Stimulated activated CD8-positive, alpha-beta memory T cell treated with anti-CD3 and anti-CD28 coated beads, Interleukin-2, amount 100 ng/mL, for 48 hours (primary cell): ENCODE data around the gene TEX28.
A peak's percentile ranks its signal among the peaks of the same experiment; 100 is the strongest.
"Not testable (repeated sequence)": the region's sequence is repeated elsewhere in the genome, so short reads cannot be mapped to it uniquely, and the experiment has no call there.

ENCODE experiments used
- DNase-seq, 2 donors: peaks; one replicate each; pipeline ENCODE4 v3.0.0-alpha.2; 2020; ENCODE audit warnings: low read depth in 2 of 2

Gene TEX28

DNA sequence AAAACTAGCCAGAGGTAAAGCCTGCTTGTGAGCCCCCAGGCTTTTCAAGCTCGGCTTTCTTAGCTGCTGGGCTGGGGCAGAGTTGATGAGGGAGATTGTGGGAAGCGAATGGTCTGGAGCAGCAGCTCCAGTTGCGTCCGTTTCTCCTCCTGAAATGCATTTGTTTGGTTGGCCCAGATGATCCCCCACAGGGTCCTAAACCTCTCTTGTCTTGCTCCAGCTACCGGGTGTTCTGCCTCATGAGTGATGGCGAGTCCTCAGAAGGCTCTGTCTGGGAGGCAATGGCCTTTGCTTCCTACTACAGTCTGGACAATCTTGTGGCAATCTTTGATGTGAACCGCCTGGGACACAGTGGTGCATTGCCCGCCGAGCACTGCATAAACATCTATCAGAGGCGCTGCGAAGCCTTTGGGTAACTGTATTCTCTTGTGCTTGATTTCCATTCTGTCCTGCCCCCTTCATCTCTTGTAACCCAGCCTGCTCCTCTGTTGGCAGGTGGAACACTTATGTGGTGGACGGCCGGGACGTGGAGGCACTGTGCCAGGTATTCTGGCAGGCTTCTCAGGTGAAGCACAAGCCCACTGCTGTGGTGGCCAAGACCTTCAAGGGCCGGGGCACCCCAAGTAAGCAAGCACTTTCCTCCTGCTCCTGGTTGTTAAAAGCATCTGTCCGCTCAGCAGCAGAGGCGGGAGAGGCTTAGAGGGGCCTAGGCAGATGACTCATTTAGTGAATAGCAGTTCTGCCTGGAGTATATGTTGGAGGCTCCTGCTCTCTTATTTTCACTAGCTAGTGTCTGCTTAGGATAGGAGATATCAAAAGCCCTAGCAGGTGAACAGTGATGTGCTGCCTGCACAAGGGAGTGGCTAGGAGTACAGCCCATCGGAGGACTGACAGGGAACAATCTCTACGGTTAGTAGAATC is 16.0 kb upstream of the TEX28 start:
- DNase-seq, result no peak

DNA sequence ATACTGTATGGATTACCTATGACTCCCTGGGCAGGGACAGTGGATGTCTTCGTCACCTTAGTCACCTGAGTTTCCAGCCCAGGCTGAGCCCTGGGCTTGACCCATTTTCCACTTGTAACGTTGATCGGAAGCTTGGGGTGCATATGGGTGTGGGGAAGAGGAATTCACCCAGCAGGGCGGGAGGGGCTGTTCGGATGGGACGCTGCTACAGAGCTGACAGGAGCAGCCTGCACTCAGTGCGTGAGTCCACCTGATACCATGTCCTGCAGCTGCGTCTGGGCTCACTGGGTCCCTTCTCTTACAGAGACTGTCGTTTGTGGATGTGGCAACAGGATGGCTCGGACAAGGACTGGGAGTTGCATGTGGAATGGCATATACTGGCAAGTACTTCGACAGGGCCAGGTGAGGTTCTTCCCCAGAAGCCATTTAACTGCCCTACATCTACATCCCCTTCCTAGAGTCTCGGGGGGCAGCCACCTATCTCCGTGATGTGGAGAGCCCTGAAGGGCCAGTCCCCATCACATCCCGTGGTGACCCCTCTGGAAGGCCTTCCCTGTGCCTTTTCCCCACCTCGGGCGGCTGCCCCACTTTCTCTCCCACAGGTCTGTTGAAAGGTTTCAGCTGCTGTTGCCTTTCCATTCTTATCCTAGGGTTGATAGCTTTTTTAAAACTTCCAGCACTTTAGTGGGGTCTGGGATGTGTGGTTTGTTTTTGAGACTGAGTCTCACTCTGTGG is 14.3 kb upstream of the TEX28 start:
- no peak for DNase-seq

DNA sequence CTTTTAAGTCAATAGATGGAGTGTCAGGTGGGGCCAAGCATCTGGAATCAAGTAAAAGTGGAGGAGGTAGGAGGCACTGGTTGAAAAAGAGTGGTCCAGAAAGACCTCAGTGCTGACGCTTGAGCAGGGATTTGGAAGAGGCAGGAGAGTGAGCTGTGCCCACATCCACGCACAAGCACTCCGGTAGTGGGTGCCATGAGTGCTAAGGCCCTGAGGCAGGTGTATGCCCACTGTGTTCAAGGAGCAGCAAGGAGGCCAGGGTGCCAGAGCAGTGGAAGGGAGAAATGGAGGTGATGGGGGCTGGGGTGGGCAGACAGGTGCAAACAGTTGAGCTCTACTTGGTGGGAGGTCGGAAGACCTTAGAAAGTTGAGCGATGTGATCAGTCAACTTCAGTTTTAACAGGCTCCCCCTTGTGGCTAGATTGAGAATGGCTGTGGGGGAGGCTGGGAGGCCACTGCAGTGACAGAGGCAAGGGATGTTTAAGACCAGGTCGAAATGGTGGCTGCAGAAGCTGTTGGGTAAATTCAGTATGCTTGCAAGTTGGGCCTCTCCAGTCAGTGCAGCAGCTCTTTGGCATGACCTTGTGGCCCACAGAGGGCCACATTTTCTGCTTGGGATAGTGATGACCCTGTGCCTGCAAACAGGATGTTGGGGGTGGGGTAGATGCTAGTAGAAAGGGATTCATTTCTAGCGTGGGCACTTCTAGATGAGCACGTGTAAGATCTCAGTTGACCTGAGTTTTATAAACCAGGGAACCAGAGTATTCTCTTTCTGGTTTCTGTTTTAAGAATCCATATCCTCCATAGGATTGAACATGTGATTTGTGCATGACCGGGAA is 13.4 kb upstream of the TEX28 start:
- peak; percentile 64 to 67 for DNase-seq

DNA sequence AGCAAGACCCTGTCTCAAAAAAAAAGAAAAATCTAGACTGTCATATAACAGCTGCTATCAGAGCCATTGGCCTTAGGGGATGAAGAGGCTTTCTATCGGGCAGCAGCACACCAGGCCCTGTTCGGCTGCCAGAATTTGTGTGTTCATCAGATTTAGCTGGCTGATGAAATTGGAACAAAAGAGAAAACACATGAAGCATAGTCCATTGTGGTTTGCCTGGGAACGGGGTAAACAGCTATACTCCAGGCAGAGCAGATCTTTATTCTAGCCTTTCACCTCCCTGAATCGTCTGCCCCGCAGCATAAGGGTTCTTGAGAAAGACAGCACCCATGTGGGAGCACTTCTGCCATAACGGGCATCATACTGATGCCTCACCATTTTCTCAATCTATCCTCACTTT is 12.3 kb upstream of the TEX28 start:
- no peak for DNase-seq

DNA sequence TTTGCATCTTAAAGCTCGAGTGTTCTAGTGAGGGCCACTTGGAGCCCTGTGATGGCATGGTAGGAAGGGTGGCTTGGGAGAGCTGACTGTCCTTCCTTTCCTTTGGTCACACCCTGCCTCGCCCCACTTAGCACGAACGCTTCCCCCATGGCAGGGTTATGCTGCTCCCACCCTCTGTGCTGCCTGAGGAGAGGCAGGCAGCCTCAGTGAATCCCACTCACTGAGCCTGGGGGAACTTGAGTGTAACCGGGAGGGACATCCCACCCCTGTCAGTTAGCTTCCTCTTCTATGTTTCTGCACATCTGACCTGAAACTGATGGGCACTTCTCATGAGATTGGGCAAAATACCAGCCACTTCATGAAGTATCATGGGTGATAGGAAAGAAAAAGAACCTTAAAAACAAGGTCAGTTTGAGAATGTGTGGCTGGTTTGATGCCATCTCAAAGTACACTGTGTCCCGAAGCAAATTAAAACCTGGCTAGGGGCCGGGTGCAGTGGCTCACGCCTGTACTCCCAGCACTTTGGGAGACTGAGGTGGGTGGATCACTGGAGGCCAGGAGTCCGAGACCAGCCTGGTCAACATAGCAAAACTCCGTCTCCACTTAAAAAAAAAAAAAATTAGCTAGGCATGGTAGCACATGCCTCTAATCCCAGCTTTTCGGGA is 10.7 kb upstream of the TEX28 start:
- DNase-seq, result no peak

DNA sequence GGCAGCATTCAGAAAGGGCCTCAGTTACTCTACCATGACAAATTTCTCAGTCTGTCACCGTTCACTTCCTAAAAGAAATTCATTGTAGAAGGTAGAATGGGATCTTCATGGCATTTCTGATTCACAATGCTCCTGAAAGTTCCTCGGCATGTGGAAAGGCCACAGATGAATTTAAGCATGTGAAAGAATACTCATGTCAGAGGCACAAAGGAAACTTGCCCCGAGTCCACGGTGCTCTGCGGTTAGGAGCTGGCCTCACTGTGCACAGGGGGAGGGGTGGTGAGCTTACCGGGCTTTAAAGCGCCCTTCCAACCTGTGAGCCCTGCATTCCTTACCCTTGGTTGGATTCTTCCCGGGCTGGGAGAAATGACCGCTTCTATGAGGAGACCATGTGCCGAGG is 9.9 kb upstream of the TEX28 start:
- no peak for DNase-seq

DNA sequence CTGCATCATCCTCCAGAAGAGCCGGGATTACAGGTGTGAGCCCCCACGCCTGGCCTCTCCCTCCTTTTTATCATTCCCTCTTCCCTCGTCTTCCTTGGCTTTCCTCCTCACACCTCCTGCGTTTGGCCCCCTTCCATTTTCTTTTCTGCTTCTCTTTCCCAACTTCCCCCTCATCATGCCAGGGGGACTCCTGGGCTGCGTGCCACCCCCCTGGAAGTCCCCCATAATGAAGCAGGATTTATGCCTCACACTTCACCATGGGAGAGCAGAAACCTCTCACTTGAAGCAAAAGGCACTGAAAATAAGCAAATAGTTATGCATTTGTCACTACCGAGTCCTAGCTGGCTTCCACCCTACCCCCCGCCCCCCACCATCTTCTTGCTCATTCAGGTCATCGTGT is 8.6 kb upstream of the TEX28 start:
- DNase-seq, result no peak

DNA sequence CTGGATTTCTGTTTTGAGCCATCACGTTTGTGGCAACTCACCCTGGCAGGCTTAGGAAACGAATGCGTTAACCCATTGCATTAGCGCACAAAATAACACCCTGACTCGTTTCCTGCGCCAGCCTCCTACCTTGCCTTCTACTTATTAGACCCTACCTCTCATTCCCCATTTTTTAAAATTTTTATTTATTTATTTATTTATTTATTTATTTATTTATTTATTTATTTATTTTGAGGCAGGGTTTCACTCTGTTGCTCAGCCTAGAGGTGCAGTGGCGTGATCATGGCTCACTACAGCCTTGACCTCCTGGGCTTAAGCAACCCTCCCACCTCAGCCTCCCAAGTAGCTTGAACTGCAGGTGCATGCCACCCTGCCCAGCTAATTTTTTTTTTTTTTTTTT is 8.1 kb upstream of the TEX28 start:
- not testable (repeated sequence) for DNase-seq

DNA sequence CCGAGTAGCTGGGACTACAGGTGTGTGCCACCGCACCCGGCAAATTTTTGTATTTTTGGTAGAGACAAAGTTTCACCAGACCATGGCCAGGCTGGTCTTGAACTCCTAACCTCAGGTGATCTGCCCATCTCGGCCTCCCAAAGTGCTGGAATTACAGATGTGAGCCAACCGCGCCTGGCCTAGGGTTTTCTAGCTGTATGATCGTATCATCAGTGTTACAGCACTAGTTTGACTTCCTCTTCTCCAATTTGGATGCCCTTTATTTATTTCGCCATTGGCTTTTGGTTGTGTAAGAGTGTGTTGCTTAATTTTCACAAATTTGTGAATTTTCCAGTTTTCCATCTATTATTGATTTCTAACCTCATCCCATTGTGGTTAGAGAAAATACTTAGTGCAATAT is 5.9 kb upstream of the TEX28 start:
- no peak for DNase-seq

DNA sequence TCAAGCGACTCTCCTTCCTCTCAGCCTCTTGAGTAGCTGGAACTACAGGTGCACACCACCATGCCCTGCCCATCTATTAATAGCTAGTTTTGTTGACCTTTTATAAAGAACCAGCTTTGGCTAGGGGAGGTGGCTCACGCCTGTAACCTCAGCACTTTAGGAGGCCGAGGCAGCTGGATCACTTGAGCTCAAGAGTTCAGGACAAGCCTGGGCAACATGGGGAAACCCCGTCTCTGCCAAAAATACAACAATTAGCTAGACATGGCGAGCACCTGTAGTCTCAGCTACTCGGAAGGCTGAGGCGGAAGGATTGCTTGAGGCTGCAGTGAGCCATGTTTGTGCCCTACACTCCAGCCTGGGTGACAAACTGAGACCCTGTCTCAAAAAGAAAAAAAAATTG is 3.4 kb upstream of the TEX28 start:
- no peak for DNase-seq

DNA sequence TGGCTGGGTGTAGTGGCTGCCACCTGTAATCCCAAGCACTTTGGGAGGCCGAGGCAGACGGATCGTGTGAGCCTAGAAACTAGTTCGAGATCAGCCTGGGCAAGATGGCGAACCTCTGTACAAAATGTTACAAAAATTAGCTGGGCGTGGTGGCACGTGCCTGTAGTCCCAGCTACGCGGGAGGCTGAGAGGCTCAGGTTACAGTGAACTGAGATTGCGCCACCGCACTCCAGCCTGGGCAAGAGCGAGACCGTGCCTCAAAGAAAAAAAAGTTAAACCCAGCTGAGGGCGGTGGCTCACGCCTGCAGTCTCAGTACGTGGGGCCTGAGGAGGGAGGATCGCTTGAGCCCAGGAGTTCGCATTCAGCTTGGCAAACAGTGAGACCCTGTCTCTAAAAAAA is 1.8 kb upstream of the TEX28 start:
- no peak for DNase-seq

DNA sequence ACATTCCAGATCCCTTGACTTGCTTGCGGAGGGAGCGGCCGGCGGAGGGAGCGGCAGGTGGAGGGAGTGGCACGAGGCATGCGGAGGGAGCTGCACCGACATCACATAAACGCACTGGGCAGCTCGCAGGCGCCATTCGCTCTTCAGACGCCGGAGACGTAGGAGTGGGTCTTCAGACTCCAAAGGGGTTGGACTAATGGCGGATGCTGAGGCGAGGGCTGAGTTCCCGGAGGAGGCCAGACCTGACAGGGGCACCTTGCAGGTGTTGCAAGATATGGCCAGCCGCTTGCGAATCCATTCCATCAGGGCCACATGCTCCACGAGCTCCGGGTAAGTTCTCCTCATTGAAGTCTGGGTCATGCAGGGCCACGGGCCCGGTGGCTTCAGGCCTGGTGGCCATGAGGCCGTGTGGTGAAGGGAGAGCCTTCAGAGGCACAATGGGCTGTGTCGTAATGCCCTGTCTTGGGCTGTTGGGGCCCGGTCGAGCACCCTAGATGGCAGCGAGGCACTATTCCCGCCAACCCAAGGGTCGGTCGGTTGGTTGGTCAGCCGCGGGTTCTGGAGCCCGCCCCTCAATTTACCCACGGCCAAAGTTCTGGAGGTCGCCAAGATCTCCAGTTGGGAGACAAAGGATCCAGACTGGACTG is 863 bp upstream of the TEX28 start, which contains the start of gene TKTL1:
TKTL1 (plus strand) TSS at position 132 of the 647 bp plus-strand sequence; CDS start at position 197, 65 bp downstream.
- DNase-seq, result no peak

DNA sequence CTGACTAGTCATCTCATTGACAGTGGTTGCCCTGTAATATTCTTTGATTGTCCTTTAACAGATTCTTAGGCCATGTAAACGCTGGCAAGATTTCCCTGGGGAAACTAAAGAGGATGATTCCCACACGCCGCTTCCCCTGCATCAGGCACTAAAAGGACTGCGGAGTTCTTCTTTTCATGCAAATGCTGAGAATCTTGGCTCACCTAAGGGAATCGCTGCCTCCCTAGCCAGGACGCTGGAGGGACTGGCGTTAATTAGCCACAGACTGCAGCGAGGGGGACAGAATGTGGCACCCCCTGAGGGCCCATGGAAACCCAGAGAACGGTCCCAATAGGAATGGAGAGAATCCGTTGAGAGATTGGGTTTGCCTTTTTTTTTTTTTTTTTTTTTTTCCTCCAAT is 8.5 kb downstream of the TEX28 start:
- not testable (repeated sequence) for DNase-seq

DNA sequence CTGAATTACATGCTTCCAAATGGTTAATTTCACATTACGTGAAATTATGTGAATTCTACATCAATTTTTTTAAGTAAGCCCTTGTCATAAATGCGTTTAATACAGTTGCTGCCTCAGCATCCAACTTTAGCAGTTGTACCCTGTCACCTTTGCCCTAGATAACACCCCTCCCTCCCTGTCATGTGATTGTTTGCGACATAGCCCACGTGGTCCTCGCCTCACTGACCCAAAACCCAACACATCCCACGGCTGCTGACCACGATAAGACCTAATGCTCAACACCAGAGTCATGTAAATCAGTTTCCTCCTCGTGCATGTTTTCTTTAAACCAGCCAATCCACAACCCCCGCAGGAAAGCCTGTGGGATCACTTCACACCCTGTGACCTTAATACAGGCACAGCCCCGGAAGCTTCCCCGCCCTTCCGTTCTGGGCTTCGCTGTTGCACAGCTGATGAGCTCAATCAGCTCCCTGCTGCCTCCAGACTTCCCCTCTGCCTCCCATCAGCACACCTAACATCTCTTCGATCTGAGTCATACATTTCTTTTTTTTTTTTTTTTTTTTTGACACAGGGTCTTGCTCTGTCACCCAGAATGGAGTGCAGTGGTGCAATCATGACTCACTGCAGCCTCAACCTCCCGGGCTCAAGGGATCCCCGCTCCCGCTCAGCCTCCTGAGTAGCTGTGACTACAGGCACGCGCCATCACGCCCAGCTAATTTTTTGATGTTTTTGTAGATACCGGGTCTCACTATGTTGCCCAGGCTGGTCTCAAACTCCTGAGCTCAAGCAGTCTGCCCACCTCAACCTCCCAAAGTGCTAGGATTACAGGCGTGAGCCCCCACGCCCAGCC is 10.2 kb downstream of the TEX28 start:
- not testable (repeated sequence) for DNase-seq

DNA sequence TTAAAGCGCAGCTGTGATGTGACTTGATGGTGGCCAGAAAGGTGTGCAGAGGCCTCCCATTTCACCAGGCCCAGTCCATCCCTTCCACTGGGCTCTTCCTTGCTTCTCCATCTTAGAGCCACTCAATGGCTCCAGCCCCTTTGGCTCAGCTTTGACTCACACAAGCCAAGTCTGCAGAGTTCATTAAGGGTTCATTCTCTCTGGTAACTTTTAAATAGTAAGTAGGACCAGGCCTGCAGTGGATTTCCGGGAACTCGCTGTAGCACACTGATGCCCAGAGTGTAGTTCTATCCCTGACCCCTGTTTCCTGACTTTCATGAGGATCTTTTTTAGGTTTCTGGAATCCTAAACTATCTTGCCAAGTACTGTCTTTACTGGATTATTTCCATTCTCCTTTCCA is 25.7 kb downstream of the TEX28 start:
- not testable (repeated sequence) for DNase-seq

DNA sequence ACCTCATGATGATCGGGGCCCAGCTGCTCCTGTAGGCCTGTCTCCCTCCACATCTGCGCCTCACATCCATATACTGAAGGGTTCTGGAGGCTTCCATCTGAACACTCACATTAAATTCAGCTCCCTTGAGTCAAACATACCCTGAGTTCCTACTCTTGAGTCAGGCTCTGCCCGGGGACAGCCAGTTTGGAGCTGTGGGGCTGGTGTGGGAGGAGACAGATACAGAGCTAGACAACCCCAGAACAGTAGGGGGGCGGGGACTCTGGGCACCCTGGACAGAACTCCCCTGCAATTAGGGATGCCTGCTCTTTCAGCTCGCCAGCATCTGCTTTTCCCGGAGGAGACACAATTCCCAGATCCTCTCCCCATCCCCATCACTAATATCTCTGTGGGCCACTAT is 31.9 kb downstream of the TEX28 start:
- not testable (repeated sequence) for DNase-seq

DNA sequence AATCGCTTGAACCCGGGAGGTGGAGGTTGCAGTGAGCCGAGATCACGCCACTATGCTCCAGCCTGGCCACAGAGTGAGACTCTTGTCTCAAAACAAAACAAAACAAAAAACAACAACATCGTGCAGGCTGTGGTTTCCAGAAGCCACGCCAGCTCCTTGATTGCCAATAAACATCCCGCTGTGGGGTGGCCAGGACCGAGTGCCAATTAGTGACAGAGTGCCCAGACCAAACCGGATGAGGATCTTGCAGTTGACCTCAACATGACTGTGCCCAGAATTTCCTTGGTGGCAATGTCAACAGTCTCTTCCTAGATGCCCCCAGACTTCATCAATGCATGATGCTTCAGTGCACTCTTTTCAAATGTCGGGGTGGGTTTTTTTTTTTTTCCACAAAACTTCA is 36.2 kb downstream of the TEX28 start:
- DNase-seq, result not testable (repeated sequence)

DNA sequence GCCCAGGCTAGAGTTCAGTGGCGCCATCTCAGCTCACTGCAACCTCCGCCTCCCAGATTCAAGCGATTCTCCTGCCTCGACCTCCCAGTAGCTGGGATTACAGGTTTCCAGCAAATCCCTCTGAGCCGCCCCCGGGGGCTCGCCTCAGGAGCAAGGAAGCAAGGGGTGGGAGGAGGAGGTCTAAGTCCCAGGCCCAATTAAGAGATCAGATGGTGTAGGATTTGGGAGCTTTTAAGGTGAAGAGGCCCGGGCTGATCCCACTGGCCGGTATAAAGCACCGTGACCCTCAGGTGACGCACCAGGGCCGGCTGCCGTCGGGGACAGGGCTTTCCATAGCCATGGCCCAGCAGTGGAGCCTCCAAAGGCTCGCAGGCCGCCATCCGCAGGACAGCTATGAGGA is 37.6 kb downstream of the TEX28 start, which contains the start of gene OPN1MW3:
OPN1MW3 (plus strand) TSS at position 301 of the 400 bp plus-strand sequence; CDS start at position 339, 38 bp downstream.
- DNase-seq, result not testable (repeated sequence)

DNA sequence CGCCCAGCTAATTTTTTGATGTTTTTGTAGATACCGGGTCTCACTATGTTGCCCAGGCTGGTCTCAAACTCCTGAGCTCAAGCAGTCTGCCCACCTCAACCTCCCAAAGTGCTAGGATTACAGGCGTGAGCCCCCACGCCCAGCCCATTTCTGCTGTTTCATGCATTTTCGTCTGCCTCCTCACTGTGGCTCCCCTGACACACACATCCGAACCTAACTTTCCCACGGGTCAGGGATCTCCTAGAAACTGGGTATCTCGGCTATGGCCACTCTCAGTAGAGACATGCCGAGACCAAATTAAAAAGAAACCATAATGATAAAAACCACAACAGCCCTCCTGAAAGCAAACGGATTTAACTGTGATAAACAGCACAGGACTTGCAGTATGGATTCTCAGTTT is 46.8 kb downstream of the TEX28 start:
- not testable (repeated sequence) for DNase-seq
